GM19324 (cell line): Measurements from ENCODE around the gene POLR2J3.
"Not testable (repeated sequence)": the region's sequence is repeated elsewhere in the genome, so short reads cannot be mapped to it uniquely, and the experiment has no call there.

Experiments used
- ATAC-seq: cut with Tn5 transposase; IDR thresholded peaks from one replicate; pipeline ENCODE4 v1.9.1; 2021; ENCODE audit warnings: mild to moderate bottlenecking, moderate library complexity; ENCODE audit not compliant: unreplicated experiment, low FRiP score

Gene POLR2J3

GRCh38 chr7:102527182-102527581, 45.2 kb downstream of the POLR2J3 start:
- not testable (repeated sequence) for ATAC-seq

DNA sequence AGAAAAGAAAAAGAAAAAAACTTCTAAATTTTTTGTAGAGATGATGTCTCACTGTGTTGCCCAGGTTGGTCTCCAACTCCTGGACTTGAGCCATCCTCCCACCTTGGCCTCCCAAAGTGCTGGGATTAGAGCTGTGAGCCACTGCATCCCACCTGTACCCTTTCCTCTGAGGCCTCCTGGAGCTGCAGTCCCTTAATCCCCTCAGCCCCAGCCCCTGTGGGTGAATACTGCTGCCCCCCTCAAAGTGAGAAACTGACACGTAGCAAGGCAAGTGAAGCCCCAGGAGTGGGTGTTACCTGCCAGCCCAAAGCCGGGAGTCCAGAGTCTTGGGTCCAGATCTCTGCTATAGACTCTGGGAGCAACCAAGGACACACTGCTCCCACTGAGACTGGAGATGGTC, 47.6 kb downstream of the POLR2J3 start:
- ATAC-seq, result not testable (repeated sequence)

DNA sequence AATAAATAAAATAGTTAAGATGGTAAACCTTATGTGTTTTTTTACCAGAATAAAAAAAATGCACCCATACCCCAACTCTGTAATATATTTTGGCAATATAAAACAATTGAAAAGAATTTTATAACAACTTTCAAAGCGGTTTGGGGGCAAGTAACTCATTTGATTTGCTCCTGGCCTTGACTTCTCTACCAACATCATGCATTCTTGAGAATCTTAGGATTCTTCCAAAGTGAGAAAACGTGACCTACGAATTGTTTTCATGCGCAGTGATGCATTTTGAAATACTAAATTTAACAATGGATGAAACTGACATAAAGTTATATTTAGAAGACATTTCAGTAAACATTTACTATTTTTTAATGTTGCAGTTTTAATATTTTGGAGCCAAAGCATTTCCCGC, 51.6 kb downstream of the POLR2J3 start:
- not testable (repeated sequence) for ATAC-seq

DNA sequence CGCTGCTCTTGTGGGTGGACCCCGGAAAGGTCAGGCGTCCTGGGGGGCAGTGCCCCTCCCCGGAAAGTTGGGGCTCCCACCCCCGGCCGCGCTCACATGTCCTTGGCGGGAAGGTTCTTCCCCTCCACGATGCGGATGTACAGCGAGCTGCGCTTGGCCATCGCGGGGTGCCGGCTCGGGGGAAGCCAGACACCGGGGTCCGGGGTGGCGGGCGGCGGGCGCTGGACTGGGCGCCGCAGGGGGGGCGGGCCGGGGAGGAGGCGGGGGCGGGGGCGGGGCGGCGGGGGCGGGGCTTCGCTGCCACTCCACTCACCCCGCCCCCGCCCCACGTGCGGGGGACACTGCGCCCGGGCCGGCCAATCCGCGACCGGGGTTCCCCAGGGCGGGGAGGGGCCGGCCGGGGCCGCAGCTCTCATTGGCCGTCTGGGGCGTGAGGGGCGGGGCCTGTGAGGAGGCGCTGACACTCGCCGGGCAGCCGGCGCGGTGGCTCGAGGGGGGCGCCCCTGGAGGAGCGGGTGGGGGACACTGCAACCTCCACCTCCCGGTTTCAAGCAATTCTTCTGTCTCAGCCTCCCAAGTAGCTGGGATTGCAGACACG, 54.7 kb downstream of the POLR2J3 start, which contains the start of gene RASA4B:
Gene RASA4B (minus strand): TSS at position 228 of the 598 bp plus-strand sequence. CDS start 67 bp downstream, at position 161.
- peak; percentile 83 for ATAC-seq
